HepG2 (cell line): ENCODE results near the gene HILPDA. TPM values are rescaled to one million over a fixed set of nuclear protein-coding genes. Genes with fewer than 3 reads are reported as not detected.

ENCODE experiments used
- ARID2 ChIP-seq: sonication (generic); formaldehyde crosslinking; IDR thresholded peaks from 2 replicates; pipeline ENCODE4 v1.8.1; 2022; ENCODE audit warnings: mild to moderate bottlenecking, missing genetic modification reagents, borderline replicate concordance
- ARID3A ChIP-seq: IDR thresholded peaks from 2 replicates; pipeline ENCODE4 v1.6.1; 2012; ENCODE audit warnings: low read depth, low read length, improper control_type of control experiment
- DR1 ChIP-seq: sonication (generic); formaldehyde crosslinking; IDR thresholded peaks from 2 replicates; pipeline ENCODE4 v1.8.0; 2021; ENCODE audit warnings: mild to moderate bottlenecking, missing genetic modification reagents, inconsistent platforms
- GTF2F1 ChIP-seq: fragments of 150-350 bp; IDR thresholded peaks from 2 replicates; pipeline ENCODE4 v1.6.1; 2014; ENCODE audit warnings: low read length
- IKZF5 ChIP-seq: IDR thresholded peaks from 2 replicates; pipeline ENCODE4 v1.6.1; 2018; ENCODE audit warnings: missing genetic modification reagents, mild to moderate bottlenecking, missing compliant biosample characterization
- KDM1A ChIP-seq: IDR thresholded peaks from 2 replicates; pipeline ENCODE4 v1.6.1; 2016; ENCODE audit warnings: missing compliant biosample characterization
- KDM2A ChIP-seq: sonication (generic); formaldehyde crosslinking; IDR thresholded peaks from 2 replicates; pipeline ENCODE4 v1.4.0; 2020; ENCODE audit warnings: low read depth, missing genetic modification reagents, borderline replicate concordance
- KDM5B ChIP-seq: sonication (generic); formaldehyde crosslinking; IDR thresholded peaks from 2 replicates; pipeline ENCODE4 v1.4.0; 2020; ENCODE audit warnings: missing genetic modification reagents, mild to moderate bottlenecking, borderline replicate concordance
- MED8 ChIP-seq: sonication (generic); formaldehyde crosslinking; IDR thresholded peaks from 2 replicates; pipeline ENCODE4 v1.8.1; 2023; ENCODE audit warnings: mild to moderate bottlenecking, missing genetic modification reagents; ENCODE audit not compliant: insufficient replicate concordance
- STAT6 ChIP-seq: sonication (generic); formaldehyde crosslinking; IDR thresholded peaks from 2 replicates; pipeline ENCODE4 v1.4.0; 2020; ENCODE audit warnings: missing genetic modification reagents, mild to moderate bottlenecking, borderline replicate concordance
- TAF15 ChIP-seq: fragments of 200-400 bp; formaldehyde crosslinking; IDR thresholded peaks from one replicate; pipeline ENCODE4 v1.6.1; 2018; ENCODE audit warnings: mild to moderate bottlenecking, low read depth, low read length; ENCODE audit not compliant: poor library complexity, severe bottlenecking
- ZFP36L1 ChIP-seq: sonication (generic); formaldehyde crosslinking; IDR thresholded peaks from 2 replicates; pipeline ENCODE4 v1.8.0; 2022; ENCODE audit warnings: mild to moderate bottlenecking, missing genetic modification reagents, moderate library complexity
- ZNF253 ChIP-seq: sonication (generic); formaldehyde crosslinking; IDR thresholded peaks from 2 replicates; pipeline ENCODE4 v1.8.0; 2022; ENCODE audit warnings: mild to moderate bottlenecking, missing genetic modification reagents, borderline replicate concordance
- ZNF260 ChIP-seq: sonication (generic); formaldehyde crosslinking; IDR thresholded peaks from 2 replicates; pipeline ENCODE4 v1.4.0; 2020; ENCODE audit warnings: missing genetic modification reagents, low read depth, mild to moderate bottlenecking, borderline replicate concordance
- ZNF331 ChIP-seq: sonication (generic); formaldehyde crosslinking; IDR thresholded peaks from 2 replicates; pipeline ENCODE4 v1.4.0; 2020; ENCODE audit warnings: missing genetic modification reagents
- ZNF354B ChIP-seq: sonication (generic); formaldehyde crosslinking; IDR thresholded peaks from 2 replicates; pipeline ENCODE4 v1.8.0; 2022; ENCODE audit warnings: mild to moderate bottlenecking, missing genetic modification reagents
- ZNF605 ChIP-seq: sonication (generic); formaldehyde crosslinking; IDR thresholded peaks from 2 replicates; pipeline ENCODE4 v1.8.0; 2022; ENCODE audit warnings: mild to moderate bottlenecking, missing genetic modification reagents
- ZNF619 ChIP-seq: sonication (generic); formaldehyde crosslinking; IDR thresholded peaks from 2 replicates; pipeline ENCODE4 v1.4.0; 2020; ENCODE audit warnings: mild to moderate bottlenecking, missing genetic modification reagents
- polyA plus RNA-seq, 8 experiments: library from polyadenylated mRNA; depleted of rRNA in 3 of 8; stranded (reverse) in 7 of 8; unstranded in 1 of 8; fragments of >200 nt; fragmentation: Illumina TruSeq in 4 of 8; extraction: Trizol in 4 of 8; gene quantifications; 2 replicates each; pipeline versions ENCODE4 v1.2.1 to v1.2.3, GENCODE V29; 2011 to 2016; ENCODE audit warnings: low read depth in 4 of 8, missing spikeins in 1 of 8, mixed read lengths in 1 of 8; ENCODE audit not compliant: insufficient read depth in 1 of 8
- total RNA-seq, 5 experiments: library from RNA; depleted of rRNA; stranded (reverse); fragments of >200 nt; fragmentation: Illumina TruSeq; extraction: Trizol; gene quantifications; 2 replicates each; pipeline ENCODE4 v1.2.3, GENCODE V29; 2016; ENCODE audit warnings: low read depth in 1 of 5
- TF ChIP-seq, protein P1 (sequence below): sonication (generic); formaldehyde crosslinking; conservative IDR thresholded peaks from 2 replicates; pipeline ENCODE4 v1.8.0; 2022; ENCODE audit warnings: missing genetic modification reagents

HILPDA gene
- total and polyA plus RNA-seq, 2 of the 13 experiments (the other 11 are each of a cell fraction or from before 2014, with no cell fraction given), result 11.1 to 44.0 TPM

- peak; percentile 82 for TF ChIP-seq ZNF619 (CRISPR knock-in tag)
- TF ChIP-seq MED8 (CRISPR knock-in tag), result no peak
- no peak for TF ChIP-seq KDM1A (CRISPR knock-in tag)
- peak; percentile 68; the same call in 1 of the 2 replicates for TF ChIP-seq KDM2A (CRISPR knock-in tag)
- peak; percentile 83 for TF ChIP-seq ZNF605 (CRISPR knock-in tag)
- no peak for TF ChIP-seq GTF2F1
- TF ChIP-seq IKZF5 (CRISPR knock-in tag), result peak; percentile 48; the same call in 1 of the 2 replicates
- no peak for TF ChIP-seq TAF15
- no peak; the same call in 1 of the 2 replicates for TF ChIP-seq ZNF354B
- 0 out of 2 replicates have a peak, but pooled peaks have one; percentile 42 for TF ChIP-seq STAT6
- TF ChIP-seq, protein P1, sequence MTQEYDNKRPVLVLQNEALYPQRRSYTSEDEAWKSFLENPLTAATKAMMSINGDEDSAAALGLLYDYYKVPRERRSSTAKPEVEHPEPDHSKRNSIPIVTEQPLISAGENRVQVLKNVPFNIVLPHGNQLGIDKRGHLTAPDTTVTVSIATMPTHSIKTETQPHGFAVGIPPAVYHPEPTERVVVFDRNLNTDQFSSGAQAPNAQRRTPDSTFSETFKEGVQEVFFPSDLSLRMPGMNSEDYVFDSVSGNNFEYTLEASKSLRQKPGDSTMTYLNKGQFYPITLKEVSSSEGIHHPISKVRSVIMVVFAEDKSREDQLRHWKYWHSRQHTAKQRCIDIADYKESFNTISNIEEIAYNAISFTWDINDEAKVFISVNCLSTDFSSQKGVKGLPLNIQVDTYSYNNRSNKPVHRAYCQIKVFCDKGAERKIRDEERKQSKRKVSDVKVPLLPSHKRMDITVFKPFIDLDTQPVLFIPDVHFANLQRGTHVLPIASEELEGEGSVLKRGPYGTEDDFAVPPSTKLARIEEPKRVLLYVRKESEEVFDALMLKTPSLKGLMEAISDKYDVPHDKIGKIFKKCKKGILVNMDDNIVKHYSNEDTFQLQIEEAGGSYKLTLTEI (CRISPR knock-in tag), result no peak
- TF ChIP-seq ARID3A, result no peak
- no peak for TF ChIP-seq ZNF260 (CRISPR knock-in tag)
- TF ChIP-seq ZNF331, result peak; percentile 53; the same call in 1 of the 2 replicates
- TF ChIP-seq DR1, result peak; percentile 55; the same call in 1 of the 2 replicates
- TF ChIP-seq ZFP36L1 (CRISPR knock-in tag), result 0 out of 2 replicates have a peak, but pooled peaks have one; percentile 78
- no peak for TF ChIP-seq ARID2
- TF ChIP-seq ZNF253 (CRISPR knock-in tag), result 0 out of 2 replicates have a peak, but pooled peaks have one; percentile 32
- TF ChIP-seq KDM5B (CRISPR knock-in tag), result peak; percentile 79
Measured at GRCh38 chr7:128455543-128456254, at the start of gene HILPDA (continued).
